Measurements from ENCODE around the gene TMEM236.
"Not testable (repeated sequence)": the region's sequence is repeated elsewhere in the genome, so short reads cannot be mapped to it uniquely, and the experiment has no call there.

The TMEM236 gene, protein sequence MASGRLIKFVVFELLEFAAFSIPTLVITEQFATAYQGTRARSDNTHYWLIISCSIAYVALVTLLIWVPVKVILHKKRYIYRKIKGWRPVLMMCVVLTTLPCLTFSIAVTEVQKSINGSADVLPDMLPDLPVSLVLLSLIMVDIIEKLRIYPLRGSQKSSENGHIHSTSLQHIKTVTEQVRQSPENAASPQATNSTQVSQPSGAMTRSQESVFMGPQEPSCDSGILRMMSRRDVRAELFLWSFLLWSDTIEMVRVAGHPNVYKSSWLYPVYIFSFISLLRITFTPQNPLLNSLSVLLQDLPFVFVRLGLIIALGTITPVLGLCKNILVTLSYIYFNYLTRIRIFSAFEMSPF

GRCh38 chr10:17751781-17752445 is at the start of gene TMEM236:
Gene TMEM236, plus strand, starts transcription at chr10:17752201. Its CDS starts 95 bp downstream, at chr10:17752296.
- no peak for DNase-seq

- DNase-seq: no peak
Measured at GRCh38 chr10:17703706-17704105, 48.3 kb upstream of the TMEM236 start.

DNA sequence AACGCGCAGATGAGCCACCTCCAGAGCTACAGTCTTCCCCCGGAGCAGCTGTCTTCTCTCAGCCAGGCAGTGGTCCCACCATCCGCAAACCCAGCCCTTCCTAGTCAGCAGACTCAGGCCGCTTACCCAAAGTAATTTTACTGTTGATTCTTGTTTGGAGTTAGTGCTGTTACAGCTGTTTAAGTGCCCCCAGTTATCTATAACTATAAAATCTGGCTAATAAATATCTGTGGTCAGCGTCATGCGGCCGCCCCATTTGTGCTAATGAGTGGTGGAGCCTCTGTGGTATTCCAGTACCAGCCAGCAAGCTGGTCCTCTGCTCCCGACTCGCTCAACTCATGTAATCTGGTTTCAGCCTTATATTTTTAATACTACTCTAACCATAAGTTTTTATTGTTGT is 43.2 kb upstream of the TMEM236 start:
- DNase-seq: no peak

GRCh38 chr10:17709492-17709891 is 42.5 kb upstream of the TMEM236 start:
- DNase-seq: no peak

DNA sequence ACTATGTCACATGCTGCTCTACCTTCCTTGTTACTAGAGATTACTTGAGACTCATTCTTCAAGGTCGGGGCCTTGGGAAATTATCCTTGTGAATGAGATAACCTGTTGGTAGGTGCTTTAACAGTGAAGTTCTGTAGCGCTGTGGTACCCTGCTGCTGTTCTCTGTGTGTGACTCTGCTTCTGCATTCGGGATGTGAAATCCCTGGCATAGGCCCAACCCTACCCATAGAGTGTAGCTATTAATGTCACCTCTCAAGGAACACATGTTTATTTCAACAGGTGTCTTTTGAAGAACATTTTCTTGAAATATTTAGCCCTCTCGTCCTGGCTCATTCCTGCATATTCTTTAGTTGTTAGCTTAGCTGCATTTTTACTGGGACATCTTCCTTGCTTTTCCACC is 41.8 kb upstream of the TMEM236 start:
- DNase-seq: no peak

DNA sequence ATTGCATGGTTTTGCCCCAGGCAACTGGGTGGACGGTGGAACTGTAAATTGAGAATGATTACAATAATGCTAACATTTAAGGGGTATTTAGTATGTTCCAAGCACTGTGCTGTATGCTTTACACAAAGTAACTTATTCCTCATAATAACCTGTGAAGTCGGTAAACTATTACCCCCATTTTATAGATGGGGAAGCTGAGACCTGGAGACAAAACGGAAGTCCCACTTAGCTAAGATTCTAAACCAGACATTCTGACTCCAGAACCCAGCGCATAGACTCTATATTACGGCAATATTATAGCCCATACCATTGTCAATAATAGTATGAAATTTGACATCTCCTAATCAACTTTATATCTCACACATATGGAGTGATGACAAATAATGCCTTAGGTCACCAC is 39.9 kb upstream of the TMEM236 start:
- no peak for DNase-seq

DNA sequence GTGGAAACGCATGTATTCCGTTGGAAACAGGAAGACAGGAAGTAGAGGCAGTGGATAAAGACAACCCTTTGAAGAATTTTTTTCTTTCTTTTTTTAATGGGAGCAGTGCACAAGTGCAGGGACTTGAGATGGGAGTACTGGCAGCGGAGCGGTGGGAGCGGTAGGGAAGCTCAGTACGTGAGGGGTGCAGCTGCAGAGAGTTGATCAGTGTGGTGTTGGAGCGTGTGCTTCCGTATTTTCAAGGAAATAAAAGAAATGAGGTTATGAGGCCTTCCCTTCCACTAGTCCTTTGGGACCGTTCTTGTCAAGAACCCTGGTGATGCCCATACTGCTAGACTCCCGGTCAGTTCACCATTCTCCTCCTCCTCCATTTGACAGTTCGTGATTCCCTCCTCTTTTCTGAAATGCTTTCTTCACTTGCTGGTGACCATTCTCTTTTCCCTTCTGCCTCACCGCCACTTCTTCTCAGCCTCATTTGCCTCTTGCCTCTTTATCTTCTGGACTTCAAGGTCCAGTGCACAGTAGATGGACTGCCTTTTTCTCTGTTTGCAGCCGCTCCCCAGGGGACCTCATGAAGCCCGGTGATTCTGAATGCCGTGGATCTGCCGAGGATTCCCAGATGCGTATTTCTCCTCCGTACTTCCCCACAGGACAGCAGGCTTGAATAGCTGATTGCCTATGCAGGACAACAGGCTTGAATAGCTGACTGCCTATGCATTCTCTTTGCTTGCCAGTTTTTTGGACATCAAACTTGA is 39.1 kb upstream of the TMEM236 start:
- no peak for DNase-seq

DNA sequence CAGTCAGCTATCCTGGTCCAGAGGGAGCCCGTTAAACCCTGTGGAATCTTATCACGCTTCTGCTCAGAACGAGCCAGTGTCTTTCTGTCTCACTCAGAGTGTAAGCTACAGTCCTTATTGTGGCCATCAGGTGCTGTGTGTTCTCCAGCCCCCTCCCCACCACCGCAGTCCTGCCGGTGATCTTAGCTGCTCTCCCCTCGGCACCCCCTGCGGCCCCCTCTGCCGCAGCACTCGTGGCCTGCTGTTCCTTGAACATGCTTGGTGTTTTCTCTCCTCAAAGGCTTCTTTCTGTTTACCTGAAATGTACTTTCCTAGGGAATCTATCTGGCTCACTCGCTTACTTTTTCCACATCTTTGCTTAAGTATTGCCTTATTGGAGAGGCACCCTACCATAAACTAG is 38.2 kb upstream of the TMEM236 start:
- DNase-seq: no peak

DNA sequence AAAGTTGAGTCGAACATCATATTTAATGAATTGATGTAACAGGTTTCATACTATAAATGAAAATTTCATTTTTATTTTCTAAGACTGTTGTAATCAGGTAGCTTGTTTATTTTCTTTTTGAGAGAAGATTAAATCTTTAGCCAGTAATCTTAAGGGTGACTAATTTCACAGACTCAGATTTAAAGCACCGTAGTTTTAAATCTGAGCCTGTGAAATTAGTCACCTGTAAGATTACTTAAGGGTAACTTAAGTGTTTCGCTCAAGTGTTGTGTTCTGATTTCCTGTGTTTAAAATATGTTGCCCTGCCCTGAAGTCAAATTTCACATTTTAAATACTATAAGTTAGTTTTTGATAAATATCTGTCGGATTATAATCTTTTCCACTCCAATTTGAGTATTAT is 35.8 kb upstream of the TMEM236 start:
- DNase-seq: no peak

DNA sequence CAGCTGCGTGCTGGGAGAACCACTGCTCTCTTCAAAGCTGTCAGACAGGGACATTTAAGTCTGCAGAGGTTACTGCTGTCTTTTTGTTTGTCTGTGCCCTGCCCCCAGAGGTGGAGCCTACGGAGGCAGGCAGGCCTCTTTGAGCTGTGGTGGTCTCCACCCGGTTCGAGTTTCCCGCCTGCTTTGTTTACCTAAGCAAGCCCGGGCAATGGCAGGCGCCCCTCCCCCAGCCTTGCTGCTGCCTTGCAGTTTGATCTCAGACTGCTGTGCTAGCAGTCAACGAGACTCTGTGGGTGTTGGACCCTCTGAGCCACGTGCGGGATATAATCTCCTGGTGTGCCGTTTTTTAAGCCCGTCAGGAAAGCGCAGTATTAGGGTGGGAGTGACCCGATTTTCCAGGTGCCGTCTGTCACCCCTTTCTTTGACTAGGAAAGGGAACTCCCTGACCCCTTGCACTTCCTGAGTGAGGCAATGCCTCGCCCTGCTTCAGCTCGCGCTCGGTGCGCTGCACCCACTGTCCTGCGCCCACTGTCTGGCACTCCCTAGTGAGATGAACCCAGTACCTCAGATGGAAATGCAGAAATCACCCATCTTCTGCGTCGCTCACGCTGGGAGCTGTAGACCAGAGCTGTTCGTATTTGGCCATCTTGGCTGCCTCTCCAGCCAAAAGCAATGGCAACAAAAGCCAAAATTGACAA is 29.5 kb upstream of the TMEM236 start:
- not testable (repeated sequence) for DNase-seq

DNA sequence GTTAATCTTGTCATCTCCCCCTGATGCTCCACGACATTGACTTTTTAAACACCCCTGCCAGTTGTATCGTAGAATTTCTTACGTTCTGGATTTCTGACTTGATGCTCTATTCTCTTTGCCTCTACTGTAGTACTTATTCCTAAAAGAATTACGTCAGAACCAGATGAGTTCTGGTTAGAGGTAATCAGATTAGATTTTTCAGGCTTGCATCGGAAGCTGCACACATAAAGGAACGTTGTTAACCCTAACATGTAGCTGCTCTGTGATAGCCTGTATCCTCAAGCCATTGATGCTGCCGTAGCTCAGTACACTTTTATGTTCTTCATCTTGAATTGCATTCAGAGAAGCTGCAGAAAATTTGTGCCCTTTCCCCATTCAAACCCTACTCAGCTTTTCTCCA is 26.3 kb upstream of the TMEM236 start:
- no peak for DNase-seq

DNA sequence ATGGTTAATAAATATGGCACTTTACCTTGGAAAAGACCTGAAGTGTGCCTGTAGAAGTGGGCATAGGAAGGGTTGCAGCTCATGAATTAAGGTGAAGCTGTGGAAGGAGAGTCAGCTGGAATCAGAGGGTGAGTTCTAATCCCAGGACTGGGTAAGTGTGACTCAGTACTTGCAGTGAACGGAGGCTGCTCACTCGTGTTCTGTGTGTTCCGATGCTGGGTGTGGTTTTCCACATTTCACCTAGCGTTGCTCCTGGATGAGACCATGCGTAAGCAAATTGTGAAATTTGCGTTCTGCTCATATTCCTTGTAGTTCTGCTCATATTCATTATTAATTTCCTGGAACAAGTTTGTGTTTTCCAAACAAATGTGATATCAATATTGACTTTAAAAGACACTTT is 22.4 kb upstream of the TMEM236 start:
- no peak for DNase-seq

GRCh38 chr10:17730667-17731066 is 21.3 kb upstream of the TMEM236 start:
- DNase-seq: no peak

- DNase-seq: no peak
Measured at GRCh38 chr10:17731331-17732020, 20.5 kb upstream of the TMEM236 start.

- DNase-seq: no peak
Measured at GRCh38 chr10:17733620-17734019, 18.4 kb upstream of the TMEM236 start.

GRCh38 chr10:17734432-17735080 is 17.4 kb upstream of the TMEM236 start:
- no peak for DNase-seq

DNA sequence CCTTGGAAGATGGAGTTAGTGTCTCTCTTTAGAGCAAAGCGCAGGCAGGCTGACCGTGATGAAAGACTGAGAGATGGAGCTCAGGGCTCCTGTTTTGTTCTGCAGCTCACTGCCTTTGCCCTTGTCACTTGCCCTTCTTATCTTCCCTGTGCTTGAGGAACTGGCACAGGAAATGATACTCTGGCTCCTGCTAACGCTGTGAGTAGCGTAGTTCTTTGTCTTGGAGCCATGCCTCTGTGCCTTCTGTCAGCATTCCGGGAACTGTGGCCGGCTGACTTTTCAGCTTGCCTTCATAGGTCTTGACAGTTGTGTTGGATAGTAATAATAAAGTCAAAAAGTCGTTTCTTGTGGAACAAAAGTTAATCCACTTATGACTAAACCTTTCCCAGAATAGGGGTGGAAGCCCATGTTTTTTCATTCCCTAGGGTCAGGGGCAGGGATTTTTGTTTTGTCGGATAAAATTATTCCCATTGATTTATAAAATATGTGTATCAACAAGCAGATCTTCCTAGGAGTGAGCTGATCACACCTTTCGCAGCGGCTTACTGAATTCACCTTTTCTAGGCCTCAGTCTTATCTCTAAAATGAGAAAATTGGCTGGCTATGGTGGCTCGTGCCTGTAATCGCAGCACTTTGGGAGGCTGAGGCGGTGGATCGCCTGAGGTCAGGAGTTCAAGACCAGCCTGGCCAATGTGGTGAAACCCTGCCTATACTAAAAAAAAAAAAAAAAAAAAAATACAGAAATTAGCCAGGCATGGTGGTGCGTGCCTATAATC is 16.6 kb upstream of the TMEM236 start:
- no peak for DNase-seq

GRCh38 chr10:17736223-17736622 is 15.8 kb upstream of the TMEM236 start:
- no peak for DNase-seq

- no peak for DNase-seq
Measured at GRCh38 chr10:17737027-17737965, 14.7 kb upstream of the TMEM236 start.

GRCh38 chr10:17740668-17741067 is 11.3 kb upstream of the TMEM236 start:
- no peak for DNase-seq
